Measurements from ENCODE around the gene MYO1F. TPM values are rescaled to one million over a fixed set of nuclear protein-coding genes. Genes with fewer than 3 reads are reported as not detected.

The MYO1F gene
- total and polyA plus RNA-seq, 2 donors (not counting 1 experiment from before 2014, with no cell fraction given): 76.3 to 126 TPM

GRCh38 chr19:8585894-8586750 lies 8.9 kb upstream of the MYO1F start:
- CTCF ChIA-PET: interaction anchor here (2.0 kb wide), 2 partner anchors 80 to 233 kb away, joined by 4 to 8 read pairs; no protein-coding TSS in a partner anchor
- H3K4me3 Mint-ChIP-seq: no peak overlapping the region
- ATAC-seq (ENCODE audit: low read depth): peak; percentile 28
- POLR2A ChIA-PET: no interaction called here
- H3K4me1 ChIP-seq (ENCODE audit: control insufficient read depth in 2 of 2, insufficient read depth in 2 of 2, low read length in 2 of 2): peaks cover 0 to under 1% of the 10 kb centered on the region in 2 donors
- H3K9ac ChIP-seq (ENCODE audit: low read length): no peak overlapping the region
- no peak overlapping the region for H2AFZ ChIP-seq (ENCODE audit: insufficient read depth, low read depth, low read length, poor library complexity, severe bottlenecking)
- no peak for TF ChIP-seq CTCF (IDR thresholded peaks at IDR 0.05)
- TF ChIP-seq EZH2 (IDR thresholded peaks at IDR 0.05; ENCODE audit: borderline replicate concordance, insufficient read depth, low read depth, low read length, poor library complexity, severe bottlenecking): no peak
- H3K9me3 ChIP-seq (ENCODE audit: control extremely low read depth in 1 of 3, control insufficient read depth in 2 of 3, insufficient read depth in 1 of 3, low read length in 2 of 3): no peaks in the 10 kb centered on the region
- DNase-seq: no peak
- H3K9me3 Mint-ChIP-seq (ENCODE audit: insufficient read depth): no peaks in the 10 kb centered on the region
- H3K27me3 ChIP-seq (replicated peaks in 1 of 4; ENCODE audit: control extremely low read depth in 1 of 4, control insufficient read depth in 3 of 4, insufficient read depth in 4 of 4, low read length in 3 of 4): no peaks in the 10 kb centered on the region
- H3K4me3 ChIP-seq (ENCODE audit: control extremely low read depth in 1 of 5, extremely low read depth in 1 of 5, insufficient read depth in 1 of 5, low read depth in 2 of 5, low read length in 4 of 5): no peak overlapping the region
- H3K27ac Mint-ChIP-seq: no peak overlapping the region
- no peaks in the 10 kb centered on the region for H4K20me1 ChIP-seq (ENCODE audit: control insufficient read depth, insufficient read depth, low read length, poor library complexity, severe bottlenecking)
- intact Hi-C loops (cut with micrococcal nuclease): no loop called here
- no peak overlapping the region for H3K27ac ChIP-seq (ENCODE audit: low read length in 2 of 2)
- peaks cover 3% of the 10 kb centered on the region for H3K27me3 Mint-ChIP-seq
- no peaks in the 10 kb centered on the region for H3K36me3 ChIP-seq (replicated peaks in 1 of 2; ENCODE audit: control extremely low read depth in 1 of 2, control insufficient read depth in 1 of 2, extremely low read depth in 1 of 2, insufficient read depth in 2 of 2, low read length in 1 of 2)
- 91% methylated on average over 28 of the region's 34 CpGs for WGBS (ENCODE audit: insufficient coverage)
- no peaks in the 10 kb centered on the region for H3K79me2 ChIP-seq (ENCODE audit: control insufficient read depth, insufficient read depth, low read length)
- H3K4me1 Mint-ChIP-seq: peaks cover under 1% of the 10 kb centered on the region
- H3K4me2 ChIP-seq (replicated peaks; ENCODE audit: low read depth, low read length, poor library complexity, severe bottlenecking): no peak overlapping the region

Measured in B cell (primary cell).